Tibial artery (tissue), 4 donors: ENCODE measurements around the gene PPP1R12C.
A peak's percentile ranks its signal among the peaks of the same experiment; 100 is the strongest.
"Not testable (repeated sequence)": the region's sequence is repeated elsewhere in the genome, so short reads cannot be mapped to it uniquely, and the experiment has no call there.

Experiments
- DNase-seq, 2 donors: peaks; one replicate each; pipeline ENCODE4 v3.0.0-alpha.2; 2019
- H3K27ac ChIP-seq, 2 donors: fragments of 200-600 bp; sonication (generic) in 1 of 2; 1 replicate in 1 of 2; 2 replicates in 1 of 2; pipeline ENCODE4 v1.5.1; 2018 to 2019; ENCODE audit warnings: mild to moderate bottlenecking in 1 of 2
- H3K27me3 ChIP-seq, 2 donors: fragments of 200-600 bp; sonication (generic) in 1 of 2; one replicate each; pipeline versions ENCODE4 v1.5.1 to v1.6.0; 2016 to 2019
- H3K36me3 ChIP-seq, 3 donors: fragments of 200-600 bp; sonication (generic) in 2 of 3; one replicate each; pipeline ENCODE4 v1.5.1; 2016 to 2019; ENCODE audit warnings: mild to moderate bottlenecking in 2 of 3
- H3K4me1 ChIP-seq, 4 donors: fragments of 200-600 bp; sonication (generic) in 2 of 4; 1 replicate in 3 of 4; 2 replicates in 1 of 4; pipeline ENCODE4 v1.5.1; 2016 to 2019
- H3K4me3 ChIP-seq, 2 donors: fragments of 200-600 bp; sonication (generic) in 1 of 2; 1 replicate in 1 of 2; 2 replicates in 1 of 2; pipeline ENCODE4 v1.5.1; 2018 to 2019; ENCODE audit warnings: mild to moderate bottlenecking in 2 of 2
- H3K9me3 ChIP-seq, 3 donors: fragments of 200-600 bp; sonication (generic) in 1 of 3; one replicate each; pipeline ENCODE4 v1.5.1; 2016 to 2019
- CTCF ChIP-seq, 2 experiments: fragments of 200-600 bp in 1 of 2; fragments of 450-650 bp in 1 of 2; IDR thresholded peaks; one replicate each; pipeline ENCODE4 v1.5.1; 2017 to 2019; ENCODE audit warnings: antibody characterized with exemption in 2 of 2, mild to moderate bottlenecking in 1 of 2, moderate library complexity in 1 of 2
- intact Hi-C: fragments of 100-400 bp; cut with DNase I; formaldehyde crosslinking; loops from one replicate; pipeline ENCODE4 v1.15.0; 2023; ENCODE audit warnings: low total_unique reads

The PPP1R12C gene

GRCh38 chr19:55111238-55111831 lies 6.1 kb downstream of the PPP1R12C start:
- Histone ChIP-seq H3K4me1 (peaks cover 0 to 57% (median 46%) of the 10 kb centered on the region in 4 donors), H3K9me3 (no peaks in the 10 kb centered on the region), H3K27me3 (no peaks in the 10 kb centered on the region), H3K4me3 (no peak overlapping the region), H3K36me3 (peaks cover 5 to 45% (median 13%) of the 10 kb centered on the region in 3 donors), H3K27ac (peak overlapping the region; percentile 88 to 92)
- no peak for DNase-seq
- TF ChIP-seq CTCF (IDR thresholded peaks at IDR 0.05), result no peak
- intact Hi-C loops, result no loop called here

- Histone ChIP-seq H3K36me3 (peaks cover 5 to 61% (median 28%) of the 10 kb centered on the region in 3 donors), H3K4me1 (peaks cover 0 to 42% (median 31%) of the 10 kb centered on the region in 4 donors), H3K27me3 (no peaks in the 10 kb centered on the region), H3K9me3 (no peaks in the 10 kb centered on the region), H3K27ac (no peak overlapping the region), H3K4me3 (no peak overlapping the region)
- DNase-seq, result no peak
- TF ChIP-seq CTCF (IDR thresholded peaks at IDR 0.05), result no peak
- intact Hi-C loops, result no loop called here
Observed at GRCh38 chr19:55109527-55110291, 7.7 kb downstream of the PPP1R12C start.

- H3K27me3 ChIP-seq, DNase-seq, H3K27ac ChIP-seq, H3K9me3 ChIP-seq, intact Hi-C loops, H3K4me3 ChIP-seq: not testable (repeated sequence)
- peaks cover 0 to 17% (median 10%) of the 10 kb centered on the region in 4 donors for H3K4me1 ChIP-seq
- H3K36me3 ChIP-seq, result peaks cover 19 to 69% (median 42%) of the 10 kb centered on the region in 3 donors
Observed at GRCh38 chr19:55107252-55107651, 10.2 kb downstream of the PPP1R12C start.

GRCh38 chr19:55106591-55106990 lies 10.8 kb downstream of the PPP1R12C start:
- intact Hi-C loops, result no loop called here
- TF ChIP-seq CTCF (IDR thresholded peaks at IDR 0.05), result no peak
- Histone ChIP-seq H3K4me3 (no peak overlapping the region), H3K27ac (no peak overlapping the region), H3K27me3 (no peaks in the 10 kb centered on the region), H3K9me3 (no peaks in the 10 kb centered on the region), H3K36me3 (peaks cover 25 to 69% (median 49%) of the 10 kb centered on the region in 3 donors), H3K4me1 (peaks cover 0 to 11% (median 5%) of the 10 kb centered on the region in 4 donors)
- no peak for DNase-seq

- no peak overlapping the region for H3K27ac ChIP-seq
- TF ChIP-seq CTCF (IDR thresholded peaks at IDR 0.05), result no peak
- no peaks in the 10 kb centered on the region for H3K27me3 ChIP-seq
- H3K36me3 ChIP-seq, result peaks cover 35 to 71% (median 59%) of the 10 kb centered on the region in 3 donors
- intact Hi-C loops, result no loop called here
- no peak for DNase-seq
- H3K4me3 ChIP-seq, result no peak overlapping the region
- H3K4me1 ChIP-seq, result peaks cover 0 to 3% (median 0%) of the 10 kb centered on the region in 4 donors
- H3K9me3 ChIP-seq, result no peaks in the 10 kb centered on the region
Observed at GRCh38 chr19:55105237-55105636, 12.2 kb downstream of the PPP1R12C start.

- H3K36me3 ChIP-seq, result peaks cover 41 to 71% (median 62%) of the 10 kb centered on the region in 3 donors
- H3K4me1 ChIP-seq, result peaks cover 0 to 4% (median 2%) of the 10 kb centered on the region in 4 donors
- H3K4me3 ChIP-seq, result no peak overlapping the region
- H3K9me3 ChIP-seq, result no peaks in the 10 kb centered on the region
- no peak for TF ChIP-seq CTCF (IDR thresholded peaks at IDR 0.05)
- H3K27ac ChIP-seq, result no peak overlapping the region
- DNase-seq, result no peak
- intact Hi-C loops, result no loop called here
- H3K27me3 ChIP-seq, result no peaks in the 10 kb centered on the region
Observed at GRCh38 chr19:55103190-55103589, 14.2 kb downstream of the PPP1R12C start.
